Uterus (tissue), 4 donors: Measurements from ENCODE around the gene PLLP. TPM values are rescaled to one million over a fixed set of nuclear protein-coding genes. Genes with fewer than 3 reads are reported as not detected.

Experiments used
- DNase-seq, 2 donors: peaks; one replicate each; pipeline ENCODE4 v3.0.0-alpha.2; 2019 to 2020
- H3K27ac ChIP-seq, 2 donors: fragments of 200-600 bp; sonication (generic); 1 replicate in 1 of 2; 2 replicates in 1 of 2; pipeline ENCODE4 v1.5.1; 2016 to 2018
- H3K27me3 ChIP-seq, 2 donors: fragments of 200-600 bp; sonication (generic); one replicate each; pipeline ENCODE4 v1.5.1; 2018 to 2019; ENCODE audit warnings: control low read depth in 1 of 2
- H3K36me3 ChIP-seq, 2 donors: fragments of 200-600 bp; sonication (generic); one replicate each; pipeline ENCODE4 v1.5.1; 2019; ENCODE audit warnings: control low read depth in 1 of 2
- H3K4me1 ChIP-seq, 2 donors: fragments of 200-600 bp; sonication (generic); one replicate each; pipeline ENCODE4 v1.5.1; 2018 to 2019; ENCODE audit warnings: control low read depth in 1 of 2
- H3K4me3 ChIP-seq, 2 donors: fragments of 200-600 bp; sonication (generic); 1 replicate in 1 of 2; 2 replicates in 1 of 2; pipeline ENCODE4 v1.5.1; 2018 to 2019; ENCODE audit warnings: mild to moderate bottlenecking in 1 of 2
- H3K9me3 ChIP-seq, 2 donors: fragments of 200-600 bp; sonication (generic); one replicate each; pipeline ENCODE4 v1.5.1; 2019; ENCODE audit warnings: control low read depth in 1 of 2
- CTCF ChIP-seq, 4 experiments: fragments of 200-600 bp in 2 of 4; fragments of 450-650 bp in 2 of 4; sonication (generic) in 2 of 4; IDR thresholded peaks; one replicate each; pipeline ENCODE4 v1.5.1; 2016 to 2019; ENCODE audit warnings: antibody characterized with exemption in 4 of 4, mild to moderate bottlenecking in 2 of 4, moderate library complexity in 1 of 4
- POLR2A ChIP-seq, 2 donors: fragments of 450-650 bp; IDR thresholded peaks; one replicate each; pipeline ENCODE4 v1.6.1; 2016; ENCODE audit warnings: antibody characterized with exemption in 2 of 2, mild to moderate bottlenecking in 1 of 2, moderate library complexity in 1 of 2
- intact Hi-C: fragments of 100-400 bp; cut with DNase I; formaldehyde crosslinking; loops from one replicate; pipeline ENCODE4 v1.15.1; 2023; ENCODE audit warnings: low total_unique reads
- total RNA-seq, 4 donors: library from RNA; depleted of rRNA in 3 of 4; stranded (reverse); fragments of >200 nt in 3 of 4; gene quantifications; one replicate each; pipeline versions ENCODE4 v1.1.0 to v1.2.4, GENCODE V29; 2014 to 2023
- donor health status: DM: yes; HTN: yes; CAD: no.

The PLLP gene
- total RNA-seq, 4 donors from 2014 or later, result 2.6 to 19.1 (median 6.2) TPM; not detected in 1

- no peaks in the 10 kb centered on the region for H3K4me1 ChIP-seq
- no peak for TF ChIP-seq POLR2A (IDR thresholded peaks at IDR 0.05)
- no peak for TF ChIP-seq CTCF (IDR thresholded peaks at IDR 0.05)
- no peak overlapping the region for H3K27ac ChIP-seq
- intact Hi-C loops, result no loop called here
- H3K4me3 ChIP-seq, result no peak overlapping the region
- H3K36me3 ChIP-seq, result no peaks in the 10 kb centered on the region
- H3K9me3 ChIP-seq, result no peaks in the 10 kb centered on the region
- no peaks in the 10 kb centered on the region for H3K27me3 ChIP-seq
- DNase-seq, result no peak
Observed at GRCh38 chr16:57324749-57325148, 40.3 kb upstream of the PLLP start.

- Histone ChIP-seq H3K36me3 (no peaks in the 10 kb centered on the region), H3K4me1 (peaks cover 0 to 6% of the 10 kb centered on the region in 2 donors), H3K9me3 (no peaks in the 10 kb centered on the region), H3K27me3 (no peaks in the 10 kb centered on the region), H3K27ac (no peak overlapping the region), H3K4me3 (no peak overlapping the region)
- intact Hi-C loops, result no loop called here
- TF ChIP-seq CTCF (IDR thresholded peaks at IDR 0.05) (no peak), POLR2A (IDR thresholded peaks at IDR 0.05) (no peak)
- DNase-seq, result no peak
Observed at GRCh38 chr16:57319646-57320045, 35.2 kb upstream of the PLLP start.

GRCh38 chr16:57318240-57318970 lies 33.9 kb upstream of the PLLP start:
- H3K4me3 ChIP-seq, result no peak overlapping the region
- intact Hi-C loops, result no loop called here
- DNase-seq, result no peak

GRCh38 chr16:57316390-57317017 lies 32.0 kb upstream of the PLLP start:
- Histone ChIP-seq H3K27ac (peak overlapping the region; percentile 52 to 67), H3K4me3 (no peak overlapping the region), H3K36me3 (no peaks in the 10 kb centered on the region), H3K9me3 (no peaks in the 10 kb centered on the region), H3K4me1 (peaks cover 0 to 6% of the 10 kb centered on the region in 2 donors), H3K27me3 (no peaks in the 10 kb centered on the region)
- peak; percentile 54 to 67 for DNase-seq
- TF ChIP-seq POLR2A (IDR thresholded peaks at IDR 0.05) (no peak), CTCF (IDR thresholded peaks at IDR 0.05) (no peak)
- intact Hi-C loops, result no loop called here

More at GRCh38 chr16:57318240-57318970, 33.9 kb upstream of the PLLP start:
- peaks cover 0 to 6% of the 10 kb centered on the region in 2 donors for H3K4me1 ChIP-seq
- H3K27me3 ChIP-seq, result no peaks in the 10 kb centered on the region
- no peak overlapping the region for H3K27ac ChIP-seq
- no peaks in the 10 kb centered on the region for H3K36me3 ChIP-seq
- no peak for TF ChIP-seq POLR2A (IDR thresholded peaks at IDR 0.05)
- no peak for TF ChIP-seq CTCF (IDR thresholded peaks at IDR 0.05)
- H3K9me3 ChIP-seq, result no peaks in the 10 kb centered on the region

- no peak overlapping the region for H3K4me3 ChIP-seq
- H3K4me1 ChIP-seq, result peaks cover 0 to 6% of the 10 kb centered on the region in 2 donors
- intact Hi-C loops, result no loop called here
Observed at GRCh38 chr16:57315416-57315815, 30.9 kb upstream of the PLLP start.

More at GRCh38 chr16:57315416-57315815, 30.9 kb upstream of the PLLP start:
- Histone ChIP-seq H3K36me3 (no peaks in the 10 kb centered on the region), H3K27me3 (no peaks in the 10 kb centered on the region), H3K9me3 (no peaks in the 10 kb centered on the region), H3K27ac (peak overlapping the region in 1 of 2 donors; percentile 67)
- TF ChIP-seq POLR2A (IDR thresholded peaks at IDR 0.05) (no peak), CTCF (IDR thresholded peaks at IDR 0.05) (no peak)
- no peak for DNase-seq
